DOHH2 (cell line): Measurements from ENCODE around the gene MYD88.

Source experiments
- H3F3A ChIP-seq: fragments of 200-600 bp; sonication (generic), shearing (Covaris generic); 2 replicates; pipeline ENCODE4 v1.6.0; 2016; ENCODE audit warnings: antibody characterized with exemption, mild to moderate bottlenecking; ENCODE audit not compliant: control insufficient read depth, insufficient read depth
- H3K27ac ChIP-seq: fragments of 200-600 bp; sonication (generic); 2 replicates; pipeline ENCODE4 v1.5.1; 2014; ENCODE audit warnings: low read depth, mild to moderate bottlenecking, low read length, moderate library complexity
- H3K27me3 ChIP-seq: fragments of 200-600 bp; sonication (generic); 2 replicates; pipeline ENCODE4 v1.6.1; 2014; ENCODE audit warnings: mild to moderate bottlenecking, low read length, mixed read lengths; ENCODE audit not compliant: control insufficient read depth
- H3K36me3 ChIP-seq: fragments of 200-600 bp; sonication (generic); 2 replicates; pipeline ENCODE4 v1.6.1; 2014; ENCODE audit warnings: mild to moderate bottlenecking, low read length, moderate library complexity, mixed read lengths; ENCODE audit not compliant: control insufficient read depth
- H3K4me1 ChIP-seq: fragments of 200-600 bp; sonication (generic); 2 replicates; pipeline ENCODE4 v1.6.1; 2014; ENCODE audit warnings: mild to moderate bottlenecking, low read length, mixed read lengths; ENCODE audit not compliant: control insufficient read depth
- H3K4me2 ChIP-seq: fragments of 200-600 bp; sonication (generic); 2 replicates; pipeline ENCODE4 v1.6.0; 2014; ENCODE audit warnings: mild to moderate bottlenecking, low read length, moderate library complexity
- H3K4me3 ChIP-seq: fragments of 200-600 bp; sonication (generic); 2 replicates; pipeline ENCODE4 v1.5.1; 2014; ENCODE audit warnings: mild to moderate bottlenecking, low read length, mixed read lengths
- H3K79me2 ChIP-seq: fragments of 200-600 bp; sonication (generic); 2 replicates; pipeline ENCODE4 v1.6.1; 2014; ENCODE audit warnings: mild to moderate bottlenecking, low read length, mixed read lengths; ENCODE audit not compliant: control insufficient read depth
- H3K9me2 ChIP-seq: fragments of 200-600 bp; sonication (generic); replicated peaks from 2 replicates; pipeline ENCODE4 v1.6.1; 2014; ENCODE audit warnings: mild to moderate bottlenecking, low read length, mixed read lengths; ENCODE audit not compliant: control insufficient read depth
- H3K9me3 ChIP-seq: fragments of 200-600 bp; sonication (generic); 2 replicates; pipeline ENCODE4 v1.6.1; 2014; ENCODE audit warnings: antibody characterized with exemption, low read length, mixed read lengths; ENCODE audit not compliant: control insufficient read depth, insufficient read depth
- H4K20me1 ChIP-seq: fragments of 200-600 bp; sonication (generic); 2 replicates; pipeline ENCODE4 v1.6.0; 2014; ENCODE audit warnings: low read depth, mild to moderate bottlenecking, antibody characterized with exemption, low read length, moderate library complexity; ENCODE audit not compliant: control insufficient read depth, insufficient read depth
- CTCF ChIP-seq: fragments of 200-600 bp; sonication (generic); IDR thresholded peaks from one replicate; pipeline ENCODE4 v1.5.1; 2014; ENCODE audit warnings: antibody characterized with exemption, mild to moderate bottlenecking, low read depth, low read length; ENCODE audit not compliant: poor library complexity, severe bottlenecking
- EZH2phosphoT487 ChIP-seq: fragments of 200-600 bp; sonication (generic); IDR thresholded peaks from 2 replicates; pipeline ENCODE4 v1.6.1; 2017; ENCODE audit warnings: borderline replicate concordance, mild to moderate bottlenecking, antibody characterized with exemption, low read length, moderate library complexity, mixed read lengths

The MYD88 gene

DNA sequence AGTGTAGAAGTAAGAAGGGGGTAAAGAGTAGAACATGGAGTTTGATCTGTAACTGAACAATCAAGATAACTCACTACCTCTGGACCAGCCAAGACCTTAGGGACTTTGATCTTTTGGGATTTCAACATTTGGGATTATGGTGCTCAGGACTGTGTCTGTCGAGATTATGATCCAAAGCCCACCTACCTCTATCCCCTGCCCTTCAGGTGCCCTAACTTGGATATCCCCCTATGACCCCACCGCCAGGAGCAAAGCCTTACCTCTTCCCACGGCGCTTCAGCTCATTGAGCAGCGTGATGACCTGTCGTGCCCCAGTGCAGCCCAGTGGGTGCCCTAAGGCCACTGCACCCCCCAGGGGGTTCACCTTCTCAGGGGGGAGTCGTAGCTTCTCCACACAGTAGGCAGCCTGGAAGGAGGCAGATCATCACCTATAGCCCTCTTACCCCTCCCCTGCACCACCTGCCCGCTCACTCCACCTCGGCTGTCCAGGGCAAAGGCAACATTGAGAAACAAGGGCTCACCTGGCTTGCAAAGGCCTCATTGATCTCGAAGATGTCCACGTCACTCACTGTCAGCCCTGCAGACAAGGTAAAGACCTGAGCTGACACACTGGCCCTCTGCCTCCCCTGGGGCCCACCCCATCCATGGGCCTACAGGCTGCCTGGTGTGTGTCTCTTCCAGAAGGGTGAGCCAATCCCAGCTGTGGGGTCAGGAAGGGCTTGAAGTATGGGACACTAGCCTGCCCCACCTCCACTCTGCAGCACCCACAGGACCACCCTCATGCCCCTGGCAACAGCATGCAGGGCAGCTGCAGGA lies 12.9 kb upstream of the MYD88 start:
- H4K20me1 ChIP-seq: no peaks in the 10 kb centered on the region
- no peak for TF ChIP-seq CTCF
- peaks cover 72% of the 10 kb centered on the region for H3K36me3 ChIP-seq
- H3K4me3 ChIP-seq: no peak overlapping the region
- H3K27ac ChIP-seq: no peak overlapping the region
- H3K9me2 ChIP-seq: no peaks in the 10 kb centered on the region
- no peaks in the 10 kb centered on the region for H3K4me1 ChIP-seq
- peaks cover 3% of the 10 kb centered on the region for H3F3A ChIP-seq
- no peaks in the 10 kb centered on the region for H3K27me3 ChIP-seq
- no peaks in the 10 kb centered on the region for H3K9me3 ChIP-seq
- H3K4me2 ChIP-seq: no peak overlapping the region
- H3K79me2 ChIP-seq: no peaks in the 10 kb centered on the region

GRCh38 chr3:38126121-38126892 lies 12.2 kb upstream of the MYD88 start:
- no peak for TF ChIP-seq CTCF
- TF ChIP-seq EZH2phosphoT487: no peak
- H3K4me2 ChIP-seq: no peak overlapping the region
- H3K36me3 ChIP-seq: peaks cover 80% of the 10 kb centered on the region
- no peaks in the 10 kb centered on the region for H3K4me1 ChIP-seq
- no peak overlapping the region for H3K4me3 ChIP-seq
- H3K9me3 ChIP-seq: no peaks in the 10 kb centered on the region
- no peak overlapping the region for H3K27ac ChIP-seq
- H4K20me1 ChIP-seq: no peaks in the 10 kb centered on the region
- H3F3A ChIP-seq: peaks cover 3% of the 10 kb centered on the region
- no peaks in the 10 kb centered on the region for H3K79me2 ChIP-seq
- no peaks in the 10 kb centered on the region for H3K9me2 ChIP-seq
- H3K27me3 ChIP-seq: no peaks in the 10 kb centered on the region

DNA sequence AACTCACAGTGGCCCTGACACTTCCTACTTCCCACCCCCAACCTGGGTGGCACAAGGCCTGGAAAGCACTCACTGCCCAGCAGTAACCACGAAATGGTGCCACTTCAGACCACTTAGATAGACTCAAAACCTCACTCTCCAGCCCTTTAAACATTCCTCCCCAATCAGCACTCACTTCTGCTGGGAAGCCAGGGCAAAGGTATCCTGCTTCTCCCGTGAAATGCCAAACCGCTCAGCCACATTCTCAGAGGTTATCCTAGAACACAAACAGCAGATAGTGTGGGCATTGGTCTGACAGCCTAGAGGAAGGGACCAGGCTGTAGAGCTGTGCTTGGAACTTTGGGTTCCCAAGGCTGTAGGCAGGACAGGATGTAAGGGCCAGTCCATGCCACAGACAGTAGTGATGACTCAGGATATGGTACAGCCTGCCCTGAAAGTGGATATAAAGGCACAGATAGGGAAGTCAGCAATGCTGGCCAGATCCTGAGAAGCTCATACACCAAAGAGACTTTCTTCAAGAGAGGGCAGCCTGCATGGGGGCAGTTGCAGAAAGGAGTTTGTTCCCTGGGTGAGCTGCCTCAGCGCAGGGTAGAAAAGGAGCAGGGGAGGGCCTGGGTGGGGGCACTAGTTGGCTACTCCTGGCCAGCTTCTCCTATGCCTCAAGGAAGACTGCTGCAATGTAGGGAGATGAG lies 10.7 kb upstream of the MYD88 start:
- peaks cover 3% of the 10 kb centered on the region for H3F3A ChIP-seq

More for the DNA sequence above, 10.7 kb upstream of the MYD88 start:
- Histone ChIP-seq H3K4me2 (no peak overlapping the region), H3K4me1 (no peaks in the 10 kb centered on the region), H3K9me2 (no peaks in the 10 kb centered on the region), H3K27me3 (no peaks in the 10 kb centered on the region), H3K36me3 (peaks cover 82% of the 10 kb centered on the region), H3K27ac (no peak overlapping the region), H3K4me3 (no peak overlapping the region), H3K9me3 (no peaks in the 10 kb centered on the region), H3K79me2 (no peaks in the 10 kb centered on the region), H4K20me1 (no peaks in the 10 kb centered on the region; the same call in 1 of the 2 replicates)
- TF ChIP-seq CTCF: no peak
- no peak for TF ChIP-seq EZH2phosphoT487
